SK-N-SH (cell line): Measurements from ENCODE around the gene HDGFL3.

Experiments
- EZH2phosphoT487 ChIP-seq: fragments of 200-600 bp; sonication (generic); IDR thresholded peaks from 2 replicates; pipeline ENCODE4 v1.6.1; 2017; ENCODE audit warnings: low read depth, mixed run types, mild to moderate bottlenecking, antibody characterized with exemption, moderate library complexity, borderline replicate concordance
- FOXM1 ChIP-seq: IDR thresholded peaks from 2 replicates; pipeline ENCODE4 v1.4.0; 2012; ENCODE audit warnings: low read depth, mild to moderate bottlenecking
- GATA2 ChIP-seq: sonication (generic); formaldehyde crosslinking; IDR thresholded peaks from 2 replicates; pipeline ENCODE4 v1.5.0; 2020; ENCODE audit warnings: mild to moderate bottlenecking, missing genetic modification reagents
- POLR2AphosphoS5 ChIP-seq: IDR thresholded peaks from 2 replicates; pipeline ENCODE4 v1.6.1; 2012; ENCODE audit warnings: low read depth, low read length
- RFX5 ChIP-seq: IDR thresholded peaks from 2 replicates; pipeline ENCODE4 v1.6.1; 2012; ENCODE audit warnings: mild to moderate bottlenecking, improper control_type of control experiment, low read length
- RXRA ChIP-seq: IDR thresholded peaks from 2 replicates; pipeline ENCODE4 v1.4.0; 2012; ENCODE audit warnings: low read depth, mild to moderate bottlenecking, borderline replicate concordance
- SIN3A ChIP-seq: IDR thresholded peaks from 2 replicates; pipeline ENCODE4 v1.6.1; 2012; ENCODE audit warnings: low read depth, mild to moderate bottlenecking, low read length, moderate library complexity, borderline replicate concordance
- TCF12 ChIP-seq: IDR thresholded peaks from 2 replicates; pipeline ENCODE4 v1.4.0; 2012
- TF ChIP-seq, protein P1 (sequence below): IDR thresholded peaks from 2 replicates; pipeline ENCODE4 v1.4.0; 2012; ENCODE audit warnings: low read depth
- TF ChIP-seq, protein P2 (sequence below): fragments of 200-600 bp; sonication (generic); IDR thresholded peaks from 2 replicates; pipeline ENCODE4 v1.6.1; 2017; ENCODE audit warnings: antibody characterized with exemption, mild to moderate bottlenecking, moderate library complexity

DNA sequence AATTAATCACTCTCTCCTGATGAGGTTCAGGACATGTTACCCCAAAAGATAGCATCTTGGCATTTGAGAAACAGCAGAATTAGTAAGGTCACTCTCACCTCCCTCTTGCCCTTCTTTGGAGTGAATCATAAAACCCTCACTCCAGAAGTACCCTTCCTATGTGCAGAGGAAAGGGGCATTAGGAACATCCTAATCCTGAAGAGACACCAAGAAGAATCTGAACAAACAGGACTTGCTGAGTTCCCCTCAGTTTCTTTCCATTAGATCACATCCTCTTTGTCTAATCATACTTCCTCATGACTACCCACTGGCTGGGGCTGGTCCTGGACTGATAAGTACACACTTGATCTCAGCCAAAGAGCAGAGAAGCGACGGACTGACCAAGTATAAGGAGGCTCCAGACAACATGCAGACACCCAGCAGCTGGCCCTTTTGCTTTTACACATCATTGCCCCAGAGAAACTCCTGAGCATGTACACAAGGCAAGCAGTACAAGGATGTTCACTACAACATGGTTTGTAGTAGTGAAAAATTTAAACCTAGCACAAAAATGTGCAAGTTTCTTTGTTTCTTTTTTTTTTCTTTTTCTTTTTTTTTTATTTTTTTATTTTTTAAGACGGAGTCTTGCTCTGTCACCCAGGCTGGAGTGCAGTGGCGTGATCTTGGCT is 115.2 kb downstream of the HDGFL3 start:
- no peak for TF ChIP-seq EZH2phosphoT487
- TF ChIP-seq, protein P1, sequence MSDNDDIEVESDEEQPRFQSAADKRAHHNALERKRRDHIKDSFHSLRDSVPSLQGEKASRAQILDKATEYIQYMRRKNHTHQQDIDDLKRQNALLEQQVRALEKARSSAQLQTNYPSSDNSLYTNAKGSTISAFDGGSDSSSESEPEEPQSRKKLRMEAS: no peak
- TF ChIP-seq, protein P2, sequence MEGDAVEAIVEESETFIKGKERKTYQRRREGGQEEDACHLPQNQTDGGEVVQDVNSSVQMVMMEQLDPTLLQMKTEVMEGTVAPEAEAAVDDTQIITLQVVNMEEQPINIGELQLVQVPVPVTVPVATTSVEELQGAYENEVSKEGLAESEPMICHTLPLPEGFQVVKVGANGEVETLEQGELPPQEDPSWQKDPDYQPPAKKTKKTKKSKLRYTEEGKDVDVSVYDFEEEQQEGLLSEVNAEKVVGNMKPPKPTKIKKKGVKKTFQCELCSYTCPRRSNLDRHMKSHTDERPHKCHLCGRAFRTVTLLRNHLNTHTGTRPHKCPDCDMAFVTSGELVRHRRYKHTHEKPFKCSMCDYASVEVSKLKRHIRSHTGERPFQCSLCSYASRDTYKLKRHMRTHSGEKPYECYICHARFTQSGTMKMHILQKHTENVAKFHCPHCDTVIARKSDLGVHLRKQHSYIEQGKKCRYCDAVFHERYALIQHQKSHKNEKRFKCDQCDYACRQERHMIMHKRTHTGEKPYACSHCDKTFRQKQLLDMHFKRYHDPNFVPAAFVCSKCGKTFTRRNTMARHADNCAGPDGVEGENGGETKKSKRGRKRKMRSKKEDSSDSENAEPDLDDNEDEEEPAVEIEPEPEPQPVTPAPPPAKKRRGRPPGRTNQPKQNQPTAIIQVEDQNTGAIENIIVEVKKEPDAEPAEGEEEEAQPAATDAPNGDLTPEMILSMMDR: no peak
- no peak for TF ChIP-seq FOXM1
- no peak for TF ChIP-seq SIN3A
- TF ChIP-seq POLR2AphosphoS5: no peak
- no peak for TF ChIP-seq TCF12
- TF ChIP-seq RXRA: no peak
- TF ChIP-seq GATA2: no peak
- no peak for TF ChIP-seq RFX5
